Ecto neural progenitor cell (in vitro differentiated cells): ENCODE measurements around the gene WNT5B.
A peak's percentile ranks its signal among the peaks of the same experiment; 100 is the strongest.

Experiments
- DNase-seq: peaks from one replicate; pipeline ENCODE4 v3.0.0-alpha.2; 2018; ENCODE audit warnings: low spot score

The WNT5B gene

DNA sequence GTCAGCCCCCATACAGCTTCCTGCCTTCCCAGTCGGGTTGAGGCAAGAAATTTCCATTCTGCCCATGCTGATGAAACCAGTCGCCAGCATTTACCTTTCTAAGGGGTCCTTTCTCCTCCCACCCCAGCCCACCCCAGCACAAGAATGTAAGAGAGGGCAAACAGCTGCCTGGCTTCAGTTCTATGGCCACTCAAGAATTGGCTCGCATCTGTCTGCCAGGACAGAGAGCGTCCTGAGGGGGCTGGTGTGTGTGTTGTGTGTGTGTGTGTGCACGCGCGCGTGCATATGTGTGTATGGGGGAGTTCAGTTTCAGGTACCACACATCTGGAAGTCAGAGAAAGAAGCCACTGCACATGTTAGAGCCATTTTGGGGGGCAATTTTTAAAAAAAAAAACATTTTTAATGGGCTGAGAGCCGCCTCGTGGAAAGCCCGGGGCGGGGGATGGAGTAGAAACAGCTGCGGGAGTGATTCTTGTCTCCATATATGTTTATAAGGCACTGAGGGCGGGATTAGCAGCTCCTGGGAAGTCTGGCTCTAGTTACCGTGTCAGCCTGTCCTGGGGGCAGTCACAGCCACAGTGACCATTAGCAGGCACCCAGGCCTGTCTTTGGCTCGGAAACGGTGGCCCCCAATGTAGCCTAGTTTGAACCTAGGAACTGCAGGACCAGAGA lies at the start of gene WNT5B:
TSS of gene WNT5B (plus strand) at position 566 of the 672 bp plus-strand sequence. CDS start 2,124 bp downstream, outside the sequence.
- DNase-seq: no peak

DNA sequence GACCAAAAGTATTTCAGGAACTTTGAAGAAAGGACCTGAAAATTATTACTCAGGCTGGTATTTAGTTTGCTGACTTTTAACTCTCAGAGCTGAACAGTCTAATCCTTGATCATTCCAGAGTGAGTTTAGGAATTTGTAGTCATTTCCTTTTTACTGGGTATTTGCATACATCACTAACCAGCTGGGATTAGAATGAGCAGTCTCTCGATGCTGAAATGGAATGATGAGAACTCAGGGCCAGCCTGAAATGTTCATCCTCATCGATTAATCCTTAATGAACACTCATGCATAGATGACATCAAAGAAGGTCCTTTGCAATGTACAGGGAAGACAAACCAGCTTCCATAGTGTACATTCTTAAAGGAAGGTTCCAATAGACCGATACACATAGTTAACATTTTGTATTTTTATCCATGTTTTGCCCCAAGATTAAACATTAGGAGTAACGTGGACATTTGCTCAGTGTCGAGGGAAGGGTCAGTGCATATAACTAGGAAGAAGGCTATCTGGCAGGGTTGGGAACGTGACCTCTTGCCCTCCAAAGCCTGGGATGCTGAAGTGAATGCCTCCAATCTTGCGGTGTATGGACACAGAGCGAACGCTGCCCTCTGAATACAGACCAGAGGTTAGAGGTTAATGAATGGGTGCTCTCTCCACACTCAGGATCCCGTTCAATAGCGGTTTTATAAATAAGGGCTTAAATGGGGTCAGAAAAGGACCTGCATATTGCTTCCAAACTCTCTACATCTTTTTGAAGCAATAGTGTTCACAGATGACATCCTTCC lies 49.2 kb upstream of the WNT5B start:
- peak; percentile 88 for DNase-seq

- DNase-seq: peak; percentile 88
Observed at GRCh38 chr12:1580526-1580925, 48.5 kb upstream of the WNT5B start.

DNA sequence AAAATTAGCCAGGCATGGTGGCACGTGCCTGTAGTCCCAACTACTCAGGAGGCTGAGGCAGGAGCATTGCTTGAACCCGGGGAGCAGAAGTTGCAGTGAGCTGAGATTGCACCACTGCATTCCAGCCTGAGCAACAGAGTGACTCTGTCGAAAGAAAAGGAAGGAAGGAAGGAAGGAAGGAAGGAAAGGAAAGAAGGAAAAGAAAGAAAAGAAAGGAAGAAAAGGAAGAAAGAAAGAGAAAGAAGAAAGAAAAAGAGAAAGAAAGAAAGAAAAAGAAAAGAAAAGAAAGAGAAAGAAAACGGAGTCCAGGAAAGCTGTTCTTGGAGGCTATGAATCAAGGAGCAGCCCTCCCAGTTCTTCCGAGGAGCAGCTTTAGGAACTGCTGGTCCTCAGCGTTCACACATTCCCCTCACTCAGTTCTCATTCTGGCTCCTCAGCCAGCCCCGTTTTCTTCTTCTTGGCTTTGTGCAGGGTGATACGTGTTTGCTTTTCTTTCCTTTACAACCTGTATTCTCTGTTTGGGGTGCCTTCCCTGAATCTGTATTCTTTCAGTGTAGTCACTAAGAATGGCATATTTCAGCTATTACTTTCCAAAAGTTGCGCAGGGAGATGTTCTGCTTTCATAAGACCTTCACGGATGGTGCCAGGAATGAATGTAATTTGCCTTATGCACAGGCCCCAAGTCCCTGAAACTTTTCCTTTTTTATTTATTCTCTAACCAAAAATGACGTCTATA lies 46.9 kb upstream of the WNT5B start:
- DNase-seq: no peak

- no peak for DNase-seq
Observed at GRCh38 chr12:1582709-1583050, 46.4 kb upstream of the WNT5B start.

DNA sequence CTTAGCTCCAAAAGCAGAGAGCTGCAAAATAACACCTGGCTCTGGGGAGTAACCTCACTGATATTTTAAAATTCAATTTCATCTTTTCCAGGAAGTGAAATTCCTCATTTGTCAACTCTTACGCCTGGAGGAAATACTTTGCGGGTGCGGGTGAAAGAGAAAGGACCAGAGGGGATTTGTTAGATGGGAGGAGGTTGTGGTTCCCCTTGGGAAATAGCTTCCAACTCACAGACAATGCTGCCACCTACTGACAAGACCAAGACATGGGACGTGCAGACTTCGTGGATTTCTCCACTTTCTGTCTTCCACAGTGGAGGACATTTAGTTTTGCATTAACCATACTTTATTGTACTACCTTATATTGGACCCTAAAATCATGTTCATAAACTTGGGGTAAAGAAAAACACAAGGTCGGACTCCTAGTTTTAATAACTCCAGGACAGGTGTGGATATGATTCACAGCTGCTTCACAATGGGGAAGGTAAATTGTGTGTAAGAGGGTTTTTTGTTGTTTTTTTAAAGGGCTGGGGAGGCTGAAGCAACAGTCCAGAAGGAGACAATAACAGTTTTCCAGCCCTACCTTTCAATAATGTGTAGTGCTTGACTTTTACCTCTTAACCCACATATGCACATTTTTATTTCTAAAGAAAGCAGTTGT lies 45.5 kb upstream of the WNT5B start:
- DNase-seq: peak; percentile 77

GRCh38 chr12:1584326-1584725 lies 44.7 kb upstream of the WNT5B start:
- no peak for DNase-seq

GRCh38 chr12:1587927-1588574 lies 41.0 kb upstream of the WNT5B start:
- DNase-seq: no peak

GRCh38 chr12:1588575-1588947 lies 40.5 kb upstream of the WNT5B start:
- DNase-seq: no peak

GRCh38 chr12:1590221-1590979 lies 38.6 kb upstream of the WNT5B start:
- DNase-seq: peak; percentile 89

- DNase-seq: no peak
Observed at GRCh38 chr12:1591034-1591433, 38.0 kb upstream of the WNT5B start.

- DNase-seq: no peak
Observed at GRCh38 chr12:1591543-1591942, 37.5 kb upstream of the WNT5B start.

DNA sequence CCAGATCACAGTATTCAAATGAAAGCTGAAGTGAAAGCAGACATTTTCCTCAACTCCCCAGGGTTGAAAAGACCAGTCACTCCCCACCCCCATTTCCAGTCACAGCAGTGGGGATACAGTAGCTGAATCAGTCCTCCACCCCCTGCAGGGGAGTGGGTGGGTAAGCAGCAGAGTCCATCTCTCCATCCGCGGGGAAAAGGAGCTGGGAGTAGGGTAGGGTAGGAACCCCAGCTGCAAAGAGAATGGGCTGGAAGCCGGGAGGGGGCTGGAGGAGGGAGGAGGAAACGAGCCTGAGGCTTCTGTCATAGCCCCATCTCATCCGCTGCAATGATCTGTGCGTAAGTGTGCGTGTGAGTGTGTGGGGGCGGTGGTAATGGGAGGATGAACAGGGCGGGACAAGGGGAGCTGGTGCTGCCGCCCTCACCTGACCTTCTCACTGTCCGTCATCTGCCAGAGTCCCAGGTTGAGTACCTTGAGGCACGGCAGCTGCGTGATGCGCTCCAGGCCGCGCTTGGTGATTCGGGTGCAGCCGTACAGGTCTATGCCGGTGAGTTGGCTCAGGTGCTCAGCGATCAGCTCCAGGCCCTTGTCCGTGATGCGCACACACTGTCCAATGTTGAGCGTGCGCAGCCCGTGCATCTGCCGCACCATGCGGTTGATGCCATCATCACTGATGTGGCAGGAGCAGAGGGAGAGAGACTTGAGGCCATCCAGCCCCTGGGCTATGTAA lies 36.4 kb upstream of the WNT5B start:
- DNase-seq: peak; percentile 77

DNA sequence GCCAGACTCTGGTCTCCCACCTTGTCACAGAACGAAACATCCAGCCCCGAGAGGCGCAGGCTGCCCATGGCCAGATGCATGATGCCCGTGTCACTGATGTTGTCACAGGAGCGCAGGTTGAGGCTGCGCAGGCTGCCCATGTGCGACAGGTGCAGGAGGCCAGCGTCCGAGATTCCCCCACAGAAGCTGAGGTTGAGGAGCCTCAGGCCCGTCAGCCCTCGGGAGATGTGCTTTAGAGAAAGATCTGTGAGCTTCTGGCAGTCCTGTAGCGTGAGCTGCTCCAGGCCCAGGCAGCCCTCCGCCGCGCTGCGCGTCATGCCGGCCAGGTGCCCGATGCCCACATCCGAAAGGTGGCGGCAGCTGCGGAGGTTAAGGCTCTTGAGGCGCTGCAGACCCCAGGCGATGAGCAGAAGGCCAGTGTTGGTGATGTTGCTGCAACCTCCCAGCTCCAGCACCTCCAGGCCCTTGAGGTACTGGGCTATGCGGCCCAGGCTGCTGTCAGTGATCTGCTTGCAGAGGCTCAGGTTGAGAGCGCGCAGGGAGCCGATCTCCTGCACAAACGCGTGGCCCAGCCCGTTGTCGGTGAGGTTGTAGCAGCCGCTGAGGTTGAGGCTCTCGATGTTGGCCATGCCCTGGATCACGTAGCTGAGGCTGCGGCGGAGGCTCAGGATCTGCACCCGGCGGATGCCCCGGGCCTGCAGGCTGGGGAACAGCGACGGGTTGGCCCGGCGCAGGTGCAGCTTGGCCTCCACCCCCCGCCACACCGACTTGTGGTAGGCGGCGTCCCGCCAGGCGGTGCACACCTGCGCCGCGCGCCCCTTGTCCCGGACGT lies 35.6 kb upstream of the WNT5B start:
- peak; percentile 75 for DNase-seq

GRCh38 chr12:1594006-1594260 lies 35.1 kb upstream of the WNT5B start:
- no peak for DNase-seq

DNA sequence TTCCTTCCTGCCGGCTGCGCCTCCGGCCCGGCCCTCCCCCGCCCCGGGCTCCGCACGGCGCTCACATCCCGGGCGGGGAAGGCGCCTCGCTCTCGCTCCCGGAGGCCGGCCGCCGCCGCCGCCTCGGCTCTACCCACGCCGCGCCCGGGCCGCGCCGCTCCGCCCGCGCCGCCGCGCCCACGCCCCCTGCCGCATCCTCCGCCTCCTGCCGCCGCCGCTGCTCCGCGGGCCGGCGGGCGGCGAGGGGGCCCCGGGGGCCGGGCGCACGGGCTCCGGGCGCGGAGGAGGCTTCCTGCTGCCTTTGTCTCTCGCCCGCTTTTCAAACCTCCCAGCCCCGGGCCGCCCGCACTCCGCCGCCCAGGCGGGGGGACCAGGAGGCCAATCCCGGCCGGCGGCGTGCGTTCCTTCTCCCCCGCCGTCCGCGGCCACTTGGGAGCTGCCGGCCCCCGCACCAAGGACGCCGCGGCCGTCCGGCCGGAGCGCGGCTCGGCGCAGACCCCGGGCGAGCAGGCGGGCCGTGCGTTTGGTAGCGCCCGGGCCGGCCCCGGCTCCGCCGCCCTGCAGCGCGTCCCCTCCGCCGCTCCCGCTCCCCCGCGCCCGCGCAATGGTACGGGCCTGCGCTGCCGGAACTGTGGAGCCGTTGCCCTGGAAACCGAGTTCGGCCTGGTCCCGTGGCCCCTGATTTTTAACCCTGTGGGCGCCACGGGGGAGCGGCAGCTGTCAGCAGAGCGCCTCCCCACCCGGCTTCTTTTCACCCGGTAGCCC lies 34.6 kb upstream of the WNT5B start, which contains the start of gene FBXL14:
TSS of gene FBXL14 (minus strand) at position 321 of the 765 bp plus-strand sequence. CDS start 515 bp downstream, outside the sequence.
- DNase-seq: peak; percentile 98

GRCh38 chr12:1595026-1595561 lies 33.9 kb upstream of the WNT5B start:
- no peak for DNase-seq

- no peak for DNase-seq
Observed at GRCh38 chr12:1595690-1596347, 33.2 kb upstream of the WNT5B start.
